Psoas muscle (tissue), 8 donors: ENCODE measurements around the gene TLDC2. TPM values are rescaled to one million over a fixed set of nuclear protein-coding genes. Genes with fewer than 3 reads are reported as not detected.
"Not testable (repeated sequence)": the region's sequence is repeated elsewhere in the genome, so short reads cannot be mapped to it uniquely, and the experiment has no call there.

ENCODE experiments used
- ATAC-seq, 4 donors: fragments of 200-7000 bp; cut with Tn5 transposase; one replicate each; pipeline ENCODE4 v1.9.1; 2020; ENCODE audit warnings: moderate library complexity in 3 of 4, mild to moderate bottlenecking in 2 of 4
- DNase-seq, 2 donors: peaks; one replicate each; pipeline ENCODE4 v3.0.0-alpha.2; 2020
- H3K27ac ChIP-seq: fragments of 200-600 bp; one replicate; pipeline ENCODE4 v1.8.0; 2022
- H3K27me3 ChIP-seq, 3 donors: fragments of 200-600 bp in 1 of 3; one replicate each; pipeline versions ENCODE4 v1.6.1 to v1.8.0; 2013 to 2022; ENCODE audit warnings: low read length in 2 of 3, mild to moderate bottlenecking in 2 of 3, moderate library complexity in 1 of 3; ENCODE audit not compliant: insufficient read depth in 3 of 3
- H3K36me3 ChIP-seq, 2 donors: fragments of 200-600 bp in 1 of 2; one replicate each; pipeline versions ENCODE4 v1.6.1 to v1.8.0; 2013 to 2022; ENCODE audit warnings: low read depth in 1 of 2, mild to moderate bottlenecking in 1 of 2, moderate library complexity in 1 of 2; ENCODE audit not compliant: insufficient read depth in 1 of 2
- H3K4me1 ChIP-seq: fragments of 200-600 bp; one replicate; pipeline ENCODE4 v1.8.0; 2022
- H3K4me3 ChIP-seq: fragments of 200-600 bp; one replicate; pipeline ENCODE4 v1.8.0; 2022; ENCODE audit warnings: mild to moderate bottlenecking
- H3K9me3 ChIP-seq: fragments of 200-600 bp; one replicate; pipeline ENCODE4 v1.8.0; 2022
- CTCF ChIP-seq: fragments of 200-600 bp; IDR thresholded peaks from one replicate; pipeline ENCODE4 v1.8.0; 2022; ENCODE audit warnings: antibody characterized with exemption
- WGBS, 3 donors: extraction: QIAGEN DNeasy Blood & Tissue Kit; methylation state at CpG; one replicate each; pipeline versions ENCODE4 v1.1.6 to v1.1.7; 2013; 5-methylcytosine and 5-hydroxymethylcytosine counted together
- intact Hi-C, 2 donors: fragments of 100-400 bp; cut with DNase I; formaldehyde crosslinking; loops; one replicate each; pipeline versions ENCODE4 v1.11.0 to v1.14.2; 2022
- polyA plus RNA-seq, 3 donors: library from polyadenylated mRNA; stranded (reverse); fragments of 200-250 nt; gene quantifications; one replicate each; pipeline ENCODE4 v1.2.3, GENCODE V29; 2013
- total RNA-seq, 4 donors: library from RNA; stranded (reverse); fragmentation: NEBNext Ultra II Directional in 2 of 4; extraction: Animal tissue kit (Norgen Biotek cat#: 25700) in 2 of 4; gene quantifications; one replicate each; pipeline versions ENCODE4 v1.2.1 to v1.2.4, GENCODE V29; 2021 to 2023
- donor health status: healthy with polysubstance abuse.
- donor health status: DM: no; HTN: no; CAD: no; lungs with moderate emphysema.
- donor health status: Bipolar disorder and iron deficiency.
- donor health status: healthy.
- donor health status: DM: yes; HTN: yes; CAD: no.
- donor health status: DM: no; HTN: no; CAD: no.
- donor health status: DM: no; HTN: no; CAD: no.
- donor health status: DM: yes; HTN: yes; CAD: no.

The TLDC2 gene
- total and polyA plus RNA-seq, 7 donors: 0.04 to 0.15 (median 0.05) TPM; not detected in 4

- intact Hi-C loops: no loop called here
- DNase-seq (peak in 1 of 2 donors; percentile 55), ATAC-seq (no peak)
- H3K27ac ChIP-seq: no peak overlapping the region
- H3K4me1 ChIP-seq: peaks cover 12% of the 10 kb centered on the region
- H3K36me3 ChIP-seq: no peaks in the 10 kb centered on the region
- no peaks in the 10 kb centered on the region for H3K27me3 ChIP-seq
- TF ChIP-seq CTCF: no peak
- 88 to 92% (median 89%) methylated on average over 9 of the region's 9 CpGs for WGBS, 3 donors
- no peak overlapping the region for H3K4me3 ChIP-seq
- no peaks in the 10 kb centered on the region for H3K9me3 ChIP-seq
Observed at GRCh38 chr20:36836591-36837269, 39.2 kb upstream of the TLDC2 start.

DNA sequence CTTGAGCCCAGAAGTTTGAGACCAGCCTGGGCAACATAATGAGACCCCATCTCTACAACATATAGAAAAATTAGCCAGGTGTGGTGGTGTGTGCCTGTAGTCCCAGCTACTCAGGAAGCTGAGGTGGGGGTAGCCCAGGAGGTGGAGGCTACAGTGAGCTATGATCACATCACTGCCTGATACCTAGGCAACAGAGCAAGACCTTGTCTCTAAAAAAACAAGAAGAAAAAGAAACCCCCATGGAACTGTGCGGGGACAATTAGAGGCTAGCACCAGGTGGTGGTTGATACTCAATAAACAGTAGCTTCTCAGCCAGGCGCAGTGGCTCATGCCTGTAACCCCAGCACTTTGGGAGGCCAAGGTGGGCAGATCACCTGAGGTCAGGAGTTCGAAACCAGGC is 37.6 kb upstream of the TLDC2 start:
- ATAC-seq, H3K27ac ChIP-seq, H3K9me3 ChIP-seq, H3K4me1 ChIP-seq, DNase-seq, H3K4me3 ChIP-seq, H3K27me3 ChIP-seq, intact Hi-C loops, H3K36me3 ChIP-seq: not testable (repeated sequence)
- 93 to 97% (median 94%) methylated on average over 3 of the region's 3 CpGs for WGBS, 3 donors

DNA sequence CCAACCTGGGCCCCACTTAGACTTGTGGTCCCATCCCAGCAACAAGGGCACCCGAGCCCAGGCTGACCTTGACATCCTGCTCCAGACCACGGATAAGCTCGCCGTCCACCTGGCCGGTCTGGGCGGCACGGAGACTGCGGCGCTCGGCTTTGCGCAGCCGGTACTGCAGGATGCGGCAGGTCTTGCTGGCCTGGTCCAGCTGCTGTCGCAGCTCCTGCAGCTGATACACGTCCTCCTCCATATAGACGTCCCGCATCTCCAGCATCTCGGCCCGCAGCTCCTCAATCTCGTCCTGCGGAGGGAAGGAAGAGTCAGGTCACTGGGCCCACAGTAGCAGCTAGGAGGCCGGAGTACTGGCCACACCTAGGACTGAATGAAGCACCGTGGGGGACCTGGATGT is 36.8 kb upstream of the TLDC2 start:
- H3K9me3 ChIP-seq: no peaks in the 10 kb centered on the region
- WGBS, 3 donors: 97 to 98% (median 97%) methylated on average over 23 of the region's 23 CpGs
- no peak overlapping the region for H3K27ac ChIP-seq
- ATAC-seq (no peak), DNase-seq (no peak)
- TF ChIP-seq CTCF: no peak
- H3K27me3 ChIP-seq: no peaks in the 10 kb centered on the region
- no peak overlapping the region for H3K4me3 ChIP-seq
- H3K4me1 ChIP-seq: no peaks in the 10 kb centered on the region
- no peaks in the 10 kb centered on the region for H3K36me3 ChIP-seq
- intact Hi-C loops: no loop called here

DNA sequence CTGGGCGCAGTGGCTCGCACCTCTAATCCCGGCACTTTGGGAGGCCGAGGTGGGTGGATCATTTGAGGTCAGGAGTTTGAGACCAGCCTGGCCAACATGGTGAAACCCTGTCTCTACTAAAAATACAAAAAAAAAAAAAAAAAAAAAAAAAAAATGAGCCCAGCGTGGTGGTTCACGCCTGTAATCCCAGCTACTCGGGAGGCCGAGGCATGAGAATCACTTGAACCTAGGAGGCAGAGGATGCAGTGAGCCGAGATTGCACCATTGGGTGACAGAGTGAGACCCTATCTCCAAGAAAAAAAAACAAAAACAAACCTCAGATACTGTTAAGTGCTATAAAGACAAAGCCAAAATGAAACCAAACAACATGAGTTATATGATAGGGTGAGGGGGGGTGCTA is 34.9 kb upstream of the TLDC2 start:
- H3K9me3 ChIP-seq, DNase-seq, H3K4me3 ChIP-seq, H3K27me3 ChIP-seq, H3K27ac ChIP-seq, intact Hi-C loops, H3K4me1 ChIP-seq, H3K36me3 ChIP-seq, ATAC-seq: not testable (repeated sequence)
- WGBS, 3 donors: 96 to 97% (median 97%) methylated on average over 9 of the region's 9 CpGs

GRCh38 chr20:36845288-36845971 is 30.5 kb upstream of the TLDC2 start:
- TF ChIP-seq CTCF: no peak
- Histone ChIP-seq H3K27ac (peak overlapping the region; percentile 58), H3K9me3 (no peaks in the 10 kb centered on the region), H3K36me3 (no peaks in the 10 kb centered on the region), H3K4me3 (no peak overlapping the region), H3K27me3 (no peaks in the 10 kb centered on the region), H3K4me1 (peaks cover 9% of the 10 kb centered on the region)
- intact Hi-C loops: no loop called here
- DNase-seq (no peak), ATAC-seq (no peak)
- 59 to 74% (median 64%) methylated on average over 10 of the region's 10 CpGs for WGBS, 3 donors
